IPS-NIHi7 (cell line): Measurements from ENCODE around the gene TMEM222.

ENCODE experiments used
- DNase-seq: peaks from one replicate; pipeline ENCODE4 v3.0.0; 2012; ENCODE audit warnings: mixed read lengths; ENCODE audit errors: extremely low spot score

The TMEM222 gene

GRCh38 chr1:27359822-27360158 lies 37.8 kb downstream of the TMEM222 start:
- no peak for DNase-seq

GRCh38 chr1:27360159-27361043 lies 38.4 kb downstream of the TMEM222 start:
- peak; percentile 70 for DNase-seq

- DNase-seq, result no peak
Observed at GRCh38 chr1:27361044-27361402, 39.1 kb downstream of the TMEM222 start.

- DNase-seq, result no peak
Observed at GRCh38 chr1:27361553-27361952, 39.6 kb downstream of the TMEM222 start.

- DNase-seq, result no peak
Observed at GRCh38 chr1:27363766-27364695, 42.1 kb downstream of the TMEM222 start.

- no peak for DNase-seq
Observed at GRCh38 chr1:27364696-27365371, 42.9 kb downstream of the TMEM222 start.

- DNase-seq, result peak; percentile 91
Observed at GRCh38 chr1:27365372-27366112, 43.6 kb downstream of the TMEM222 start.

GRCh38 chr1:27366113-27366410 lies 44.1 kb downstream of the TMEM222 start:
- DNase-seq, result peak; percentile 79

- DNase-seq, result peak; percentile 80
Observed at GRCh38 chr1:27366411-27367159, 44.6 kb downstream of the TMEM222 start, which contains the start of gene MAP3K6. Gene MAP3K6, minus strand, starts transcription at chr1:27366961. Its CDS starts 364 bp downstream, at chr1:27366597.

GRCh38 chr1:27367160-27367650 lies 45.2 kb downstream of the TMEM222 start:
- DNase-seq, result no peak

- no peak for DNase-seq
Observed at GRCh38 chr1:27368869-27369582, 47.1 kb downstream of the TMEM222 start.

- DNase-seq, result no peak
Observed at GRCh38 chr1:27372022-27372807, 50.3 kb downstream of the TMEM222 start.

- peak; percentile 64 for DNase-seq
Observed at GRCh38 chr1:27372808-27373690, 51.1 kb downstream of the TMEM222 start.

GRCh38 chr1:27374362-27375086 lies 52.6 kb downstream of the TMEM222 start, which contains the start of gene FCN3:
Gene FCN3, minus strand, starts transcription at chr1:27374824. Its CDS starts 6 bp downstream, at chr1:27374818.
- DNase-seq, result no peak

- DNase-seq, result no peak
Observed at GRCh38 chr1:27377760-27378495, 56.0 kb downstream of the TMEM222 start.

- DNase-seq, result no peak
Observed at GRCh38 chr1:27379564-27380122, 57.7 kb downstream of the TMEM222 start.
